KMS-11 (cell line): ENCODE results near the gene TFPT.

ENCODE experiments used
- H2AFZ ChIP-seq: fragments of 200-600 bp; sonication (generic); 2 replicates; pipeline ENCODE4 v1.6.1; 2016; ENCODE audit warnings: antibody characterized with exemption, mixed run types, low read depth
- H3K27ac ChIP-seq: fragments of 200-600 bp; sonication (generic); 2 replicates; pipeline ENCODE4 v1.6.1; 2016; ENCODE audit warnings: mild to moderate bottlenecking, mixed run types
- H3K27me3 ChIP-seq: fragments of 200-600 bp; sonication (generic); 2 replicates; pipeline ENCODE4 v1.6.1; 2017; ENCODE audit warnings: mild to moderate bottlenecking, low read depth, mixed run types, moderate library complexity; ENCODE audit not compliant: insufficient read depth
- H3K36me3 ChIP-seq: fragments of 200-600 bp; sonication (generic); 2 replicates; pipeline ENCODE4 v1.6.1; 2017; ENCODE audit warnings: mild to moderate bottlenecking, mixed run types; ENCODE audit not compliant: insufficient read depth
- H3K4me1 ChIP-seq: fragments of 200-600 bp; sonication (generic); 2 replicates; pipeline ENCODE4 v1.6.1; 2016; ENCODE audit warnings: mild to moderate bottlenecking, low read depth, mixed run types; ENCODE audit not compliant: poor library complexity, severe bottlenecking
- H3K4me2 ChIP-seq: fragments of 200-600 bp; sonication (generic); 2 replicates; pipeline ENCODE4 v1.7.0; 2016; ENCODE audit warnings: mild to moderate bottlenecking, mixed run types
- H3K4me3 ChIP-seq: fragments of 200-600 bp; sonication (generic); IDR thresholded peaks from 2 replicates; pipeline ENCODE4 v1.6.1; 2017; ENCODE audit warnings: low read depth, low read length, mixed read lengths; ENCODE audit not compliant: insufficient read depth
- H3K79me2 ChIP-seq: fragments of 200-600 bp; sonication (generic); 2 replicates; pipeline ENCODE4 v1.6.1; 2016; ENCODE audit warnings: low read depth, mixed run types; ENCODE audit not compliant: insufficient read depth
- H3K9ac ChIP-seq: fragments of 200-600 bp; sonication (generic); 2 replicates; pipeline ENCODE4 v1.6.1; 2016; ENCODE audit warnings: mild to moderate bottlenecking, mixed run types
- H4K20me1 ChIP-seq: fragments of 200-600 bp; sonication (generic); 2 replicates; pipeline ENCODE4 v1.6.1; 2016; ENCODE audit warnings: mild to moderate bottlenecking, mixed run types; ENCODE audit not compliant: insufficient read depth
- TF ChIP-seq, protein P1 (sequence below): fragments of 200-600 bp; sonication (generic); conservative IDR thresholded peaks from 2 replicates; pipeline ENCODE4 v1.6.1; 2017; ENCODE audit warnings: low read depth, mild to moderate bottlenecking, antibody characterized with exemption, low read length, moderate library complexity, mixed read lengths

Gene TFPT

DNA sequence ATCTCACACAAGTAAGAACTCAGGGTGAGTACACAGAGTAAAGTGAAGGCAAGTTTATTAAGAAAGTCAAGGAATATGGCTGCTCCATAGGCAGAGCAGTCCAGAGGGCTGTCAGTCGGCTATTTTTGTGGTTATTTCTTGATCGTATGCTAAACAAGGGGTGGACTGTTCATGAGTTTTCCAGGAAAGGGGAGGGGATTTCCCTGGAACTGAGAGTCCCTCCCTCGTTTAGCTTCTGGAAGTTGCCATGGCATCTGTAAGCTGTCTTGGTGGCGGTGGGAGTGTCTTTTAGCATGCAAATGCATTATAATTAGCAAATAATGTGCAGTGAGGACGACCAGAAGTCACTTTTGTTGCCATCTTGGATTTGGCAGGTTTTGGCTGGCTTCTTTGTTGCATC, 46.0 kb downstream of the TFPT start:
- Histone ChIP-seq H3K4me2 (no peak overlapping the region), H3K4me3 (no peak overlapping the region), H3K36me3 (no peaks in the 10 kb centered on the region), H4K20me1 (no peaks in the 10 kb centered on the region), H3K27ac (no peak overlapping the region), H3K4me1 (no peaks in the 10 kb centered on the region), H3K27me3 (peaks cover 23% of the 10 kb centered on the region), H2AFZ (no peak overlapping the region), H3K79me2 (no peaks in the 10 kb centered on the region), H3K9ac (no peak overlapping the region)
- TF ChIP-seq, protein P1, sequence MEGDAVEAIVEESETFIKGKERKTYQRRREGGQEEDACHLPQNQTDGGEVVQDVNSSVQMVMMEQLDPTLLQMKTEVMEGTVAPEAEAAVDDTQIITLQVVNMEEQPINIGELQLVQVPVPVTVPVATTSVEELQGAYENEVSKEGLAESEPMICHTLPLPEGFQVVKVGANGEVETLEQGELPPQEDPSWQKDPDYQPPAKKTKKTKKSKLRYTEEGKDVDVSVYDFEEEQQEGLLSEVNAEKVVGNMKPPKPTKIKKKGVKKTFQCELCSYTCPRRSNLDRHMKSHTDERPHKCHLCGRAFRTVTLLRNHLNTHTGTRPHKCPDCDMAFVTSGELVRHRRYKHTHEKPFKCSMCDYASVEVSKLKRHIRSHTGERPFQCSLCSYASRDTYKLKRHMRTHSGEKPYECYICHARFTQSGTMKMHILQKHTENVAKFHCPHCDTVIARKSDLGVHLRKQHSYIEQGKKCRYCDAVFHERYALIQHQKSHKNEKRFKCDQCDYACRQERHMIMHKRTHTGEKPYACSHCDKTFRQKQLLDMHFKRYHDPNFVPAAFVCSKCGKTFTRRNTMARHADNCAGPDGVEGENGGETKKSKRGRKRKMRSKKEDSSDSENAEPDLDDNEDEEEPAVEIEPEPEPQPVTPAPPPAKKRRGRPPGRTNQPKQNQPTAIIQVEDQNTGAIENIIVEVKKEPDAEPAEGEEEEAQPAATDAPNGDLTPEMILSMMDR, result no peak

DNA sequence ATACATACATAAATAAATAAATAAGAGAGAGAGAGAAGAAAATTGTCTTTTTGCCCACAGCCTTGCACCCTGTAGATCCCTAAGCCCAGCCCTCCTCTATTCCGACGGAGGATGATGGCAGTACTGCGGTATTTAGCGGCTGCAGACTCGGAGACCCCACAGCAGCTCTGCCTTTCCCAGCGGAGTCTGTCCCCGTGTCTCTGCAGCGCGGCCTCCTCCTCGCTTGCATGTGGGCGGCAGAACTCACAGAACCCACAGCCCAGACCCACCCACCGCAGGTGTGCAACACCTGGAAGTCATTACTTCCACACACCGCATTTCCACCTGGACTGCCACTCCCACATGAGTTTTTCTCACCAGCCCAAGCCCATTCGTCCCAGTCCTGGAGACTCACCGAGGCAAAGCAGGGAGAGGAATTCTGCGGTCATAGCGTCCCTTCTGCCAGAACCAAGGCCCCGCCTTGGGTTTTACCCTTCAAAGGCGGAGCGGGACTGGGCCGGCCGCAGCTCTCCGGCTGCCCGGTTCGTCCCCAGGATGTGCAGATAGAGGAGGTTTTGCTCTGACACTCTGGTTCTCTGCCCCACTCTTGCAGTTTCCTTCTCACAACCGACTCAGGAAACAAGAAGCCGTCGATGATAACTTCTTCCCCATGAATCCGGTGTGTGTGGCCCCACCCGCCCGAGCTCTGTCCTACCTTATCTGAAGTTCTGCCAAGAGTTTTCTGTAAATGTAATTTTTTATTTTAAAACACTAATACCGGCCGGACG, 51.9 kb downstream of the TFPT start, which contains the start of gene VSTM1:
TSS of gene VSTM1 (minus strand) at position 548 of the 767 bp plus-strand sequence. CDS start at position 428, 120 bp downstream.
- Histone ChIP-seq H4K20me1 (no peaks in the 10 kb centered on the region), H2AFZ (no peak within 1 kb of the TSS), H3K4me3 (no peak within 1 kb of the TSS), H3K36me3 (no peaks in the 10 kb centered on the region), H3K27me3 (peaks cover 22% of the 10 kb centered on the region), H3K27ac (no peak within 1 kb of the TSS), H3K79me2 (no peaks in the 10 kb centered on the region), H3K9ac (no peak within 1 kb of the TSS), H3K4me1 (no peaks in the 10 kb centered on the region), H3K4me2 (no peak within 1 kb of the TSS)
- TF ChIP-seq, protein P1, result no peak

DNA sequence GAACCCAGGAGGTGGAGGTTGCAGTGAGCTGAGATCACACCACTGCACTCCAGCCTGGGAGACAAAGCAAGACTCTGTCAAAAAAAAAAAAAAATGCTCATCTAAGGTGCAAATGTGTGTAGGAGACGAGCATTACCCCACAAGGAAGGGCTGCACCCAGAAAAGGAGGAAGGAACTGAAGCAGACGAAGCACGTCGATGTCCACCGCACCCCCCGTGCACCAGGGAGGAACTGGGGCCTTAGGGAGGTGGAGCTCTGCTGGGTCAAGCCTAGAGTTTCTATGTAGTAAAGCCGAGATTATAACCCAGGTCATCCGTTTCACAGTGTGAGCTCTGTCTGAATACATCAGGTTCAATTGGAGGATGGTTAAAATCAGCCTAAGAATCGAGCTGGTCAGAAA, 52.8 kb downstream of the TFPT start:
- TF ChIP-seq, protein P1, result no peak
- no peak overlapping the region for H3K27ac ChIP-seq
- no peak overlapping the region for H3K4me3 ChIP-seq
- H3K9ac ChIP-seq, result no peak overlapping the region
- no peaks in the 10 kb centered on the region for H3K79me2 ChIP-seq
- H4K20me1 ChIP-seq, result no peaks in the 10 kb centered on the region
- no peak overlapping the region for H3K4me2 ChIP-seq
- H3K4me1 ChIP-seq, result no peaks in the 10 kb centered on the region
- H2AFZ ChIP-seq, result no peak overlapping the region
- H3K36me3 ChIP-seq, result no peaks in the 10 kb centered on the region
- peaks cover 22% of the 10 kb centered on the region for H3K27me3 ChIP-seq
